Measurements from ENCODE around the gene PLPPR4. TPM values are rescaled to one million over a fixed set of nuclear protein-coding genes. Genes with fewer than 3 reads are reported as not detected.

PLPPR4 gene, protein sequence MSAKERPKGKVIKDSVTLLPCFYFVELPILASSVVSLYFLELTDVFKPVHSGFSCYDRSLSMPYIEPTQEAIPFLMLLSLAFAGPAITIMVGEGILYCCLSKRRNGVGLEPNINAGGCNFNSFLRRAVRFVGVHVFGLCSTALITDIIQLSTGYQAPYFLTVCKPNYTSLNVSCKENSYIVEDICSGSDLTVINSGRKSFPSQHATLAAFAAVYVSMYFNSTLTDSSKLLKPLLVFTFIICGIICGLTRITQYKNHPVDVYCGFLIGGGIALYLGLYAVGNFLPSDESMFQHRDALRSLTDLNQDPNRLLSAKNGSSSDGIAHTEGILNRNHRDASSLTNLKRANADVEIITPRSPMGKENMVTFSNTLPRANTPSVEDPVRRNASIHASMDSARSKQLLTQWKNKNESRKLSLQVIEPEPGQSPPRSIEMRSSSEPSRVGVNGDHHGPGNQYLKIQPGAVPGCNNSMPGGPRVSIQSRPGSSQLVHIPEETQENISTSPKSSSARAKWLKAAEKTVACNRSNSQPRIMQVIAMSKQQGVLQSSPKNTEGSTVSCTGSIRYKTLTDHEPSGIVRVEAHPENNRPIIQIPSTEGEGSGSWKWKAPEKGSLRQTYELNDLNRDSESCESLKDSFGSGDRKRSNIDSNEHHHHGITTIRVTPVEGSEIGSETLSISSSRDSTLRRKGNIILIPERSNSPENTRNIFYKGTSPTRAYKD
- total RNA-seq = under 0.01 and 0.32 TPM in 2 replicates

GRCh38 chr1:99264201-99265021 lies at the start of gene PLPPR4:
Gene PLPPR4, plus strand, starts transcription at chr1:99264492. Its CDS starts 102 bp downstream, at chr1:99264594.

